HG03175 (cell line): Measurements from ENCODE around the gene MCHR1.

Source experiments
- ATAC-seq: cut with Tn5 transposase; IDR thresholded peaks from one replicate; pipeline ENCODE4 v1.9.1; 2021; ENCODE audit warnings: mild to moderate bottlenecking, moderate library complexity; ENCODE audit not compliant: unreplicated experiment

MCHR1 gene

GRCh38 chr22:40723396-40723933, 44.2 kb downstream of the MCHR1 start:
- ATAC-seq, result no peak

- ATAC-seq, result no peak
Measured at GRCh38 chr22:40726514-40726913, 47.2 kb downstream of the MCHR1 start.

DNA sequence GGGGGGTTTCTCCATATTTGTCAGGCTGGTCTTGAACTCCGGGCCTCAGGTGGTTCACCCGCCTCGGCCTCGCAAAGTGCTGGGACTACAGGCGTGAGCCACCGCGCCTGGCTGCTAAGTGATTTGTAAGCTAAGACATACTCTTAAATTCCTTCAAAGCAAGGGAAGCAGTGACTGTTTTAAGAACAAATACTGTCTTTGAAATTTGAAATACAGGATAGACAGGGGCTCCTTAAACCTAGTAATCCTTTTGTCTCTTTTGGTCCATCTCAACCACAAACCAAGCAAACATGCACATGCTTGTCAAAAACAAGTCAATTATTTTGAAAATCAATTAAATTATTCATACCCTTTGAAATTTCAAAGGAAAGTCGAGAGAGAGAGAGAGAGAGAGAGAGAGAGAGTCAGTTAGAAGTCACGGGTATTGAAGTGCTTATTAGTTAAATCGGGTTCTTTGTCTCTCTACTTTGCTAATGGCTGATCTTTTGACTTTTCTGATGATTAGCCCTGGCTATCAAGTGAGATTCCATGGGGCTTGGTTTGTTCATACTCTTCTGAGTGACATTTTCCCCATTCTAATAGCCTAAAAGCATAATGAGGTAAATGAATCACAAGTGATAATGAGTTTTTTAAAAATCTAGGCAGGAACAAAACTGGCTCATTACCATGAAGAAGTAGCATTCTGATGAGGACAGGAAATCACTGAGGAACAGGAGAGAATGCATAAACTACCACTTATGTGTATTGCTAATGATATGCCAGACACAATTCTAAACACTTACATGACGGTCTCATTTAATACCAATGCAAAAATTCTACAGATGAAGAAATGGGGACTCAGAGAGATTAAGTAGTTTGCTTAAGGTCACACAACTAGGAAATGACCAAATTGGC, 48.0 kb downstream of the MCHR1 start:
- ATAC-seq, result no peak

GRCh38 chr22:40727964-40728615, 48.8 kb downstream of the MCHR1 start:
- ATAC-seq, result no peak

GRCh38 chr22:40728731-40729189, 49.5 kb downstream of the MCHR1 start:
- no peak for ATAC-seq

- no peak for ATAC-seq
Measured at GRCh38 chr22:40729284-40729683, 50.0 kb downstream of the MCHR1 start.
